NCI-H446 treated with DMSO at 0.1 percent for 48 hours (cell line): ENCODE results near the gene PRPSAP2.
A peak's percentile ranks its signal among the peaks of the same experiment; 100 is the strongest.
"Not testable (repeated sequence)": the region's sequence is repeated elsewhere in the genome, so short reads cannot be mapped to it uniquely, and the experiment has no call there.

Experiments used
- DNase-seq: peaks from one replicate; lab custom pipeline; 2025; lab: John Stamatoyannopoulos, UW

The PRPSAP2 gene, protein sequence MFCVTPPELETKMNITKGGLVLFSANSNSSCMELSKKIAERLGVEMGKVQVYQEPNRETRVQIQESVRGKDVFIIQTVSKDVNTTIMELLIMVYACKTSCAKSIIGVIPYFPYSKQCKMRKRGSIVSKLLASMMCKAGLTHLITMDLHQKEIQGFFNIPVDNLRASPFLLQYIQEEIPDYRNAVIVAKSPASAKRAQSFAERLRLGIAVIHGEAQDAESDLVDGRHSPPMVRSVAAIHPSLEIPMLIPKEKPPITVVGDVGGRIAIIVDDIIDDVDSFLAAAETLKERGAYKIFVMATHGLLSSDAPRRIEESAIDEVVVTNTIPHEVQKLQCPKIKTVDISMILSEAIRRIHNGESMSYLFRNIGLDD

DNA sequence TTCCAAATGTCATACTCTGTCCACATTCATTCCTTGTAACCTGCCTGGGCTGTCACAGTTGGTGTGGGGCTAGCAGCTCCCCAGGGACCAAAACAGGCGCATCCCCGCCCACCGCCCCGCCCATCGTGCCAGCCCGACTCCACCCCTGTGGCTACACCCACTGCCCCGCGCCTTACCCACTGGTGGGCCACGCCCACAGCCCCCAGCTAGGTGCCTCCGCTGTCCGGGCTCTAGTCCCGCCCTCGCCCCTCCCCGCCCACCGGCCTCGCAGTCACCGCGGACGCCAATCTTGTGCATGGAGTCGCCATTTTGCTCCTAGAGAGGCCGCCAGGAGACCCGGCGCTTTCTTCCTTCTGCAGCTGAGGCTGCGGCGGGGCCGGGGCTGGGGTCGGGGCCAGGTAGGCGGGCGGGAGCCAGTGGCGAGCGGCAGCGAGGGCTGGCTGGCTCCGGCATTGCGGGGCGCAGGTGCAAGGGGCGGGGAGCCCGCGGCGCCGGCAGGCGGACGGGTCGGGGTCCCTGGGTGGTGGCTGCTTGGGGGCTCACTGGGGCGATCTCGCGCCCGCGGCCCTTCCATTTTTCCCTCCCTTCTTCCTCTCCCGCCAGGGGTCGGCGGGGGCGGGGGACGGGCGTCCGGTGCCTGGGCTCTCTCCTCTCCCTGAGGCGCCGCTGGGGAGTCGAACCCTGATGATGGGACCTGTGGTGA is at the start of gene PRPSAP2:
PRPSAP2 (plus strand) TSS at position 268 of the 703 bp plus-strand sequence. CDS start 7,703 bp downstream, outside the sequence.
- peak; percentile 83 for DNase-seq

DNA sequence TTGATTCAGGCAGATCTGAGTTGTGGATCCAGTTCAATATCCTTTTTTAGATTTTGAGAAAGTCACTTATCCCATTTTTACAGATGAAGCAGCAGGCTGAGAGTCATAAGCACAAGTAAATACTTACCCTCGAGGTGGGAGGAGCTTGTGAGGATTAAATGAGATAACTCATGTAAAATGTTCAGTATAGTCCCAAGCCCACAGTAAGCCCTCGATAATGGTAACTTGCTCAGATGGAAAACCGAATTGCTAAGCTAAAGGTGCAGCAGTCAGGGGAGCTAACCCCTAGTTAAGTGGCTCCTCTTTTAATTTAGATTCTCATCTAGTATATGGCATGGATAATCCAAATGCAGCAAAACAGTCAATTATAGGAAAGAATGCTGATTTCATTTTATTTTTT is 42.0 kb upstream of the PRPSAP2 start:
- not testable (repeated sequence) for DNase-seq

DNA sequence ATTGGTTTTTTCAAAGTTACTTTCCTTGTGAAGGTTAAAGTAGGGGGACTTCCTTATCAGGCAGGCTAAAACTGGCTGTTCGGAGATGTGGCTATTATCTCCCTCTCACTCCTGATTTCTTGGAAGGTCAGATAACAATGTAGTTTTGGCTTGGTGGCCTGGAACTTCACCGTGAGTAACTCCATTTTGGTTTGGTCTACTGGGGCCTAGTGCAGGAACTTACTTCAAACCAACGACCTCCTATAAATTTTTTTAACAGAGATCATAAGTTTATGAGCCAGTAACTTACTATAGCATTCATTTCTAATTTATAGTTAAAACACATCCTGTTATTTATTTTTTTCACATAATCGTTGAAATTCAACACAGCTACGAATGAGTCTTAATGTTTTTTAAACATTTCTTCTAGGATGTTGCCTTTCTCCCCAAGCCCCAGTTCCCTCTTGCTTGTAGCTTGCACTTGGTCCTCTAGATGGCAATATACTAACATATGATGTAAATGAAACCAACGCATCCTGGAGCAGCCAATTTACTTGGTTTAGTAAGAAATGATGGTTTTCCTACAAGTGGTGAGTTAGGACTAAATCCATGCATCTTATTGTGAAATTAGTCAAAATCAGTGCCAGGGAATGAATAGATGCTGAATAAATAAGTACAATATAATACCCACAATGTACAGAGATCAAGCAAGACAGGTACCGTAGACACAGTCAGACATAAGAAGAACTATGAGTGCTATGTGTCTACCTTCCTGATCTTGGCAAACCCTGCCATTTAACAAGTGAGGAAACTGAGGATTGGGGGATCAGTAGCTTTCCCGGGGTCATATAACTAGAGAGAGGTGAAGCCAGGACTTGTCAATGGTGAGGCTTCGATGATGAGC is 41.2 kb upstream of the PRPSAP2 start:
- peak; percentile 46 for DNase-seq

DNA sequence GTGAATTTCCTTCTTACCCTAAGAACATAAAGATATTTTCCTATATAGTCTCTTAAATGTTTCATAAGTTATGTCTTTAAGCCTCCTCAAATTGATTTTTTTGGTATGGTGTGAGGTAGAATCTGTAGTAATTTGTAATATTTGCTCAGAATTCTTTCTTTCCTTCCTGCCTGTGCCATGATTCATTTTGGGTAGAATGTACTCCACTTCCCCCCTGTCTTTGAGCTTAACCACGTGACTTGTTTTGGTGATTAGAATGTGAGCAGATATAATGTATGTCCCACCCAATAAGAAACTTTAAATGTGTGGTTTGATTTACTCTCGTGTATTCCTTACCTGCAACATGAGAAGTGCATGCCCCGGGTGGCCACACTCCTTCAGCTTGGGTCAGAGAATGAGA is 36.5 kb upstream of the PRPSAP2 start:
- not testable (repeated sequence) for DNase-seq

DNA sequence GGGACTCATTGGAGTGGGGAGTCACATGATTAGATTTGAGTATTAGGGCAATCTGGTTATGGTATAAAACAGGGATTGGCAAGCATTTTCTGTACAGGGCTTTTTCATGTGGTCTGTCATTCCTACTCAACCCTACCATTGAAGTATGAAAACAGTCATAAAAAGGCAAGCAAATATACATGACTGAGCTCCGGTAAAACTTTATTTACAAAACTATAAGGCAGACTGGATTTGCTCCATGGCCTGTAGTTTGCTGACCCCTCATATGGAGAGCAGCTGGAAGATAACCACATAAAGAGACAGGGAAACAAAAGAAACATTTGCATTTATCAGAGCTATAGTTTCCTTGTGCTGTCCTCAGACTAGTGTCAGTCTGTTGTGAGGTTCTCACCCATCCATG is 30.3 kb upstream of the PRPSAP2 start:
- not testable (repeated sequence) for DNase-seq

DNA sequence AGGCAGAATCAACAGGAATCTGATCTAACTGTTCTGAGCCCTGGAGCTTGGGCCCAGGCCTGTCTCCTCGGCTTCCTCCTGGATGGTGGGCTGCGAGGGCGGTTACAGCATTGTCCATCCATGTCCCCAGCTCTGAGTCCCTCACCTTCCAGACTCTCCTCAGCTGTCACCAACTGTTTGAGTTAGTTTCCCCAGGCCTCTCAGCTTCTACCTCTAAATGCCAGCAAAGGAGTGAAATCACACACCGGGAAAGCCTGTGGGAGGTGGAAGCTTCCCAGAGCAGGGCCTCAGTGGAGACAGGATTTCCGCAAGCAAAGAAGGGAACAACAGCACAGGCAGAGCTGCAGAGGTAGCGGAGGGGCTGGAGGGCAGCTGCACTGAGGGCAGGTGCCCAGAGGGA is 9.4 kb upstream of the PRPSAP2 start:
- no peak for DNase-seq

DNA sequence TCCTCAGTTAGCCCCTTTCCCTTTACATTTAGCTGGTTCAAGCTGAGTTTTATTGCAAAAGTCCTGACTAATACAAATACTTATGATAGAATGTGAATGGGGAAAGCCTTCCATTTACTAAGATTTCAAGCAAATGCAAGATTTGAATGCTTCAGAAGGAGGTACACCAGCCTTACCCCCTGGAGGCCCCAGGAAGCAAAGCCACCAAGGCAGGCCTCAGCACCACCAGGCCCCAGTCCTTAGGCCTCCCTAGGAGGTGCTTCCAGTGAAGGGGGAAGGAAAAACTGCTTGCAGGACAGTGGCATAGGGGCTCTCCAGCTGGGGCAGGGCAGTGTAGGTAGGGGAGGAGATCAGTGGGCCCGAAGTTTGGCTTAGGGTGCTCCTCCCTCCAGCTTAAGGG is 7.3 kb upstream of the PRPSAP2 start:
- no peak for DNase-seq

DNA sequence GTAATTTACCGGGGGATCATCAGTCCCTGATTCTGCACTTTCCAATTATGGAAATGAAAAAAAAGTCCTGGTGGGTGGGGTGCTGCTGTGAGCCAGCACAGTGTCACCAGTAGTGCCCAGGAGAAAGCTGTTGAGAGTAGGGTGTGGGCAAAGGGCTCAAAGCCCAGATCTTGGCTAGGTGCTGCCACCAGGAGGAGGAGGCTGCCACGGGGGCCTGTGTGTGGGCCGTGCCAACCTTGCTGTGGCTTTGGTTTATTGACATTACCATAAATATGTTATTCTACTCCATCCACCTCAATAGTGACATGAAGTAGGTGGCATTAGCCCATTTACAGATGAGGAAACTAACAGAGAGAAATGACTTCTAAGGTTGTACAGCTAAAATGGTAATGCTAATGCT is 6.7 kb upstream of the PRPSAP2 start:
- no peak for DNase-seq

DNA sequence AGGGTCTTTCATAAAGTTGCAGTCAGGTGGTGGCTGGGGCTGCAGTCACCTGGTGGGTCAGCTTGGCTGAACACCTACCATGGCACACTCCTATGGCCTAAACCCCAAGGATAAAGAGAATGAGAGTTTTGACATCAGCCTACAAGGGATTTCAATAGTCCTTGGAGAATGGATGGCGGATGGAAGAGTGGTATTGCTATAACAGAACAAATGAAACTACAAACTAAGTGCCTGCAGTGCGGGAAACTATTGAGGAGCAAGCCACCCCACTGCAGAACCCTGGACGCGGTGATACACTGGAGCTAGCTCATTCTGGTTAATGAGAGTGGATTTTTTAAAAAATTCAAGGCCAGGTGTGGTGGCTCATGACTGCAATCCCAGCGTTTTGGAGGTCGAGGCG is 3.0 kb upstream of the PRPSAP2 start:
- DNase-seq: no peak

DNA sequence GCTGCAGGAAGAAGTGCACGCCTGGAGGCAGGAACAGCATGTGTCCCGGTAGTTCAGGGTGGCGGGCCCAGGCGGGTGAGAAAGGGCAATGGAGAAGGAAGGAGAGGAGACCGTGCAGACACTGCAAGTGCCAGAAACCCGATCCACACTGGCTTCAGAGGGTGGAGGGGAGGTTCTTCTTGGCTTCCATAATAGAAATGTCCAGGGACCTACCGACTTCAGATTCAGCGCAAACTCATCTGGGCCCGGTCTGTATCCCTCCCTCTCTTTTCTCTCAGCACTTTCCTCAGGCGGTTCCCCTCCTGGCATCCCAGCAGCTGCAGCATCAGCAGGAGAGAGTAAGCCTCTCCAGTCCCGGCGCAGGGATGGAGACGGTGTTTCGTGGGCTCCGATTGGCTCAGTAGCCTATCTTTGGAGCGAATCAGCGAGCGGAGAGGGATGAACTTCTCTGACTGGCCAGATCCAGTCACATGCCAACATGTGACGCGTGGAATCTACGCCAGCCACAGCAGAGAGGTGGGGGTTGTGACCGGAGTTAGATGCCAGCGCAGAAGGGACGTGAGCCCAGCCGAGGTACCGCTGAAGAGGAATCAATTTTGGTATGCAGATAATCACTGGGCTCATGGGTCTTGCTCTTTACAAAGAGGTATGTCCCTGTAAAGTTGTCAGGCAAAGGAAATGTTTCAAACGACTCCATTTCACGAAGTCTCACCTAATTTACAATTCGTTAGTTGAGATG is 1.9 kb upstream of the PRPSAP2 start:
- peak; percentile 87 for DNase-seq

DNA sequence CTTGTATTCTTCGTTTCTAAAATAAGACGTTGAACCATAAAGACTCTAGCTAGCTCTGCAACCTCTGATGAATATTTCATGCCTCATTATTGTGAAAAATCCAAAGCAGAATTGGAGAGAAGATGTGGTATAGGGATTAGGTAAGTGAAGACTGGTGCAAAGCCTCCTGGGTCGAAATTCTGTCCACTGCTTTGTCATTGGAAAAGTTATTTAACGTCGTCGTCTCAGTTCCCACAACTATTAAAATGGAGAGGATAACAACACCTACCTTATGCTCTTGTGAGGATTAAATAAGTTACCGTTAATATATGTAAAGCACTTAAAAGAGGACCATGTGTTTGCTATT is 1.4 kb upstream of the PRPSAP2 start:
- DNase-seq: no peak

DNA sequence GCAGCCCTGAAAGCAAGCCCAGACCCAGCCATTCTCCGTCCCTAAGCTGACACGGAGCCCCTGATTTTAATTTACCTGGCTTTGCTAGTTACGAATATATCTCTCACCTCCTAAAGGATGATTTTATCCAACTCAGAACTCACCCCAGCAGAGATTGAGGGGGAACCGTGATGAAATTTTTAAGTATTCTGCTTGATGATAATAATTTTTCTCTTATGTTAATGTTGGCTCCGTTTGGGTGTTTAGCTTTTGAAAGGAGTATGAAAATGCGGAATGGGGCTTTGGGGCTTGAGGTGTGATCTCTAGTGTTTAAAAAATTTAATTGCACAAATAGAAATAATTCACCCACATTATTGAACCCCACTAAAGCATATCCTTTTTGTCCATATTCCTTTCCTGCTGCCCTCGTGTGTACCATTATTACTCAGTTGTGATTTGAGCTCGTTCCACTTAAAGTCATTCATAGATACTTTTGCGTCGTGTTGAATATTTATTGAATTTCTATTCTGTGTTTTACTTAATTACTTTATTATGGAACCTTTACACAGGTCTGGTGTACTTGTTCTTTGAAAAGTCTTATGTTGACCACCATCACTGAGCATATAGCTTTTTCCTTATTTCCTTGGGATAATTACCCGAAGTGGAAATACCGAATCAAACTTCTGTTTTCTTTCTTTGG is 775 bp downstream of the PRPSAP2 start:
- no peak for DNase-seq

DNA sequence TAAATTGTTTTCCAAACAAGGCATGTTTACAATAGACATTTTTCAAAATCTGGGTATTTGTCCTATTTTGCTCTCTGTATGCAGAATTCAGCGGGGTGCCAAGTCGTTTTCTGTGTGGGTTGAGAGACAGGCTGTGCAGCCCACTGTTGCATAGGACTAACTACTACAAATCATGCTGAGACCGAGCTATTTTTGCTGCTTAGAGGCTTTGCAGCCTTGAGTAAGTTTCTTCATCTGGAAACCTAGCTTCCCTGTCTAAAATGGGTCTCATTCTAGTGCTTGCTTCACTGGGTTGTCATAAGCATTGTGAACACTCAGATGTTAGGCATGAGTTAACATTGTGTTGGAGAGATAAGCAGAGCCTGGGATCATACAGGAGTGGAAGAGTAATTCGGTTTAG is 1.3 kb downstream of the PRPSAP2 start:
- DNase-seq: no peak

DNA sequence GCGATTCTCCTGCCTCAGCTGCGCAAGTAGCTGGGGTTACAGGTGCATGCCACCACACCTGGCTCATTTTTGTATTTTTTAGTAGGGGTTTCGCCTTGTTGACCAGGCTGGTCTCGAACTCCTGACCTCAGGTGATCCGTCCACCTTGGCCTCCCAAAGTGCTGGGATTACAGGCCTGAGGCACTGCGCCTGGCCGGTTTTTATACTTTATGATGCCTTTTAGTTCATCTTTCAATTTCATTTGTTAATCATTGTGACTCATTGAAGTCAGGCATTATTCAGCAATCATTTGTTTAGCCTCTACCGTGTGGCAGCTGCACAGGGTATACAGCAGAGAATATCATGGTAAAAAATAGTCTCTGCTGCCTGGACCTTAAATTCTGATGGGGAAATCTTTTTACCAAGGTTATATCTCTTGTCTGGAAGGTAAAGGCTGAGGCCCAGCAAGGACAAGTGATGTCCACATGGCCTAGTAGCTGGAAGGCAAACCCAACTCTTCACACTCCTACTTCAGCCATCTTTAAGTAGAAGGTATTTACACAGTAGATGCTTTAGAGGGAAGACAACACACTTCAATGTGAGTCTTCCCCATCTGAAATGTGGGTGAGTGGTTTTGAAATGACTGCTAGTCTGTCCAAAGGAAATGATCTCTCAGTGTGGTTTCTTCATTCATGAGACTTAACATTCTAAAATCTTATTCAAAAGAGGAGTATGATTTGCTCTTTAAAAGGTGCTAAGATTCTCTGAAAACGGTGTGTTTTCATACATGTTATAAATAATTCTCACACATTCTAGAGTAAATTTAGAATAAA is 2.4 kb downstream of the PRPSAP2 start:
- no peak for DNase-seq

DNA sequence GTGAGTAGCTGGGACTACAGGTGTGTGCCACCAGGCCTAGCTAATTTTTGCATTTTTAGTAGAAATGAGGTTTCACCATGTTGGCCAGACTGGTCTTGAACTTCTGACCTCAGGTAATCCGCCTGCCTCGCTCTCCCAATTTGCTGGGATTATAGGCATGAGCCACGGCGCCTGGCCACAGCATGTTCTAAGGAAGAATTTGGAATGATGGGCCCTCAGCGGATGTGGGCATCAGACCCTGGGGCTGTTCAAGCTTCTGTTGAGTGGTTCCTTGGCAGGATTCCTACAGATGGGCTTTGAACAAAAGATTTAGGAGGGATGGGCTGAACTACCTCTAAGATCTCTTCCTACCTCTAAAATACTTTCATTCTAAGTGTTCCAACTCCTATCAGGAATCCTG is 4.1 kb downstream of the PRPSAP2 start:
- no peak for DNase-seq

DNA sequence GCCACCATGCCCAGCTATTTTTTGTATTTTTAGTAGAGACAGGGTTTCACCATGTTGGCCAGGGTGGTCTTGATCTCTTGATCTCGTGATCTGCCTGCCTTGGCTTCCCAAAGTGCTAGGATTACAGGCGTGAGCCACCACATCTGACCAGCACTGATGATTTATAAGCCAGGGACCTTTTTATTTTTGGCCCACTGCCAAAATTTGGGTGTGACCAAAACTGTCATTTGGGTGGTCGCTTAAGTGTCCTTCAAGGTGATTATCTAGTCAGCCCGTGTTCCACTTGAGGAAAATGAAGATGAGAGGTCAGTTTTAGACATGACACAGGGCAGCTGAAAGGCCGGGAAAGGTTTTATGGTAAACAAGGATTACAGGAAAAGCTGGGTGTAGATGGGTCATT is 7.1 kb downstream of the PRPSAP2 start:
- DNase-seq: not testable (repeated sequence)

DNA sequence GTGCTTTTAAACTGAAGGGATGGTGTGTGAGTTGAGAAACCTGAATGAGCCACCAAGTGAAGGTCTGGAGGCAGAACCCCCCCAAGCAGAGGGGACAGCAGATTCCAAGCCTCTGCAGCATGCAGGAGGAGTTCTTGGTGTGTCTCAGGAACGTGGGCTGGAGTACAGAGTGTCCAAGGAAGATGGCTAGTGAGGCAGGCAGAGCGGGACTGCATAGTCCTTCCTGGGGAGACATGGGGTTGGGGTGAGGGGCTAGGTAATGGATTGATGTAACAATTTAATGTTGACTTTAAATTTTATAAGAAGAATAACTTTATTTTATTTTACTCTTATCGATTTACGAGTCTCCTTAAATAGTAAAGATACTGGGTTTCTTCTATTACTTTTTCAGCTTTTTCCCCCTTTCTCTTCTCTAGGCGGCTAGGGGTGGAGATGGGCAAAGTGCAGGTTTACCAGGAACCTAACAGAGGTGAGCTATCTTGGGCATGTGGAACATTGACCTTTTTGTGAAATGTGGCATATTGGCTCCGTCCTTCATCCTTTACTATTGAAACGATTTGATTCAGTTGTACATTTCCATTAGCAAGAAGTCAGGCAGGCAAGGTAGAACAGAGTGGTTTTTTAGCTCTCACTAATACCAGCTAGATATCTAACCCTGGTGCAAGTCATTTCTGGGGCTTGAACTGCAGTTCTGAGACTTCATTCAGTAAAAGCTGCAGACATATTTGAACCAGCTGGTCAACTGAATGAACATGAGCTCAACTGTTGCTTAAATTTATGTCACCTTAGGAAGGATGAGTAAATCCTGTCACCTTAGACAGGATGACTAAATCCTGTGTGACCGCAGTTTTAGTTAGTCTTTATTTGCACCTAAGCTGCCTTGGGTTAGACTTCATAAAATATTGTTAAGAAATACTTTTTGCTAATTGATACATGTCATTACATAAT is 9.2 kb downstream of the PRPSAP2 start:
- DNase-seq: no peak

DNA sequence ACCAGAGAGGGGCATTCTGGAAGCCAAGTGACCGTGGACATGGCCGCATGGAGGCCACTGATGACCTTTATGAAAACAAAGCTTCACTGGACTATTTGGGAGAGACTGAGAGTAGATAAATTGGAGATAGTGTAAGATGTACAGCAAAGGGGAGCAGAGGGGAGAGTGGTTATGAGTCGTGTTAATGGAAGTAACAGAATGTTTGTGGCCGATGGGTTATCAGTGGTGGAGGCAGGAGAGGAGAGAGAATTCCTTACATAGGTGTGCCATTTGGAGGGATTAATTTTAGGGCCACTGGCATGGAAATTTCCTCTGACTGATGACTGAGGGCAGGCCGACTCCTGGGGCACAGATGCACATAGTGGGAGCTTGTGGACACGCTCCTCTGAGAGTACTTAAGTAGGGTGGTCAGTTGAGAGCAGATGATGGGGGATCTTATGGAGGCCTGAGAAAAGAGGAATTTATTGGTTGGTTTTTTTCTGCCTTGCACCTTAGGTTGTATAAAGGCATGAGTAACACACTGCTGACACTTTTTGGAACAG is 19.2 kb downstream of the PRPSAP2 start:
- DNase-seq: no peak

DNA sequence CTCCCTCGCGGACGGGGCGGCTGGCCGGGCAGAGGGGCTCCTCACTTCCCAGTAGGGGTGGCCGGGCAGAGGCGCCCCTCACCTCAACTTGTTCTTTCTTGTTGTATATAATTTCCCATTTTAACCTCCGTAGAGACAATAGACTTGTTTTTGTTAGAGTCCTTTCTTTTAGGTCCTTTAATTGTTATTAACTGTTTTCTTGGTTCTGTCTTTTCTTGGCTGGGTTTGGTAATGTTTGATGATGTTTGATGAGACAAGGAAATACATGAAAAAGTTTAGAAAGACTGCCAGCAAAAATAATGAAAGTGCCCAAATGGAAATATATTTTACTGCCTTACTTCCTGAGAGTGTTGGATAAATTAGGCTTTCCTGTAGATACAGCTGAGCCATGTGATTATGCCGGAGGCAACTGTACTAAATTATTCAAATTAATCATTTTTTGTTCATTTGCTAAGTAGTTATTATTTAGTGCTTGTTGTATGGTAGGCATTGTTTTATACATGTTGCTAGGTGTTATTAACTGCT is 30.9 kb downstream of the PRPSAP2 start:
- no peak for DNase-seq
